GM21576 (cell line): ENCODE results near the gene MGAT5B.
"Not testable (repeated sequence)": the region's sequence is repeated elsewhere in the genome, so short reads cannot be mapped to it uniquely, and the experiment has no call there.

Source experiments
- ATAC-seq: cut with Tn5 transposase; IDR thresholded peaks from one replicate; pipeline ENCODE4 v1.9.1; 2021; ENCODE audit warnings: mild to moderate bottlenecking, moderate library complexity; ENCODE audit not compliant: unreplicated experiment

MGAT5B gene

GRCh38 chr17:76968707-76969597, 100.7 kb downstream of the MGAT5B start:
- ATAC-seq: no peak

GRCh38 chr17:76969598-76970172, 101.5 kb downstream of the MGAT5B start:
- ATAC-seq: no peak

- not testable (repeated sequence) for ATAC-seq
These were observed 102.0 kb downstream of the MGAT5B start for GRCh38 chr17:76970228-76970627.

GRCh38 chr17:76972046-76972641, 103.9 kb downstream of the MGAT5B start:
- ATAC-seq: no peak

GRCh38 chr17:76973040-76973439, 104.8 kb downstream of the MGAT5B start:
- ATAC-seq: no peak

- ATAC-seq: no peak
These were observed 106.5 kb downstream of the MGAT5B start for GRCh38 chr17:76974721-76975120.

- ATAC-seq: not testable (repeated sequence)
These were observed 109.8 kb downstream of the MGAT5B start for GRCh38 chr17:76978050-76978449.

GRCh38 chr17:76981545-76982295, 113.5 kb downstream of the MGAT5B start:
- no peak for ATAC-seq

GRCh38 chr17:76982408-76983074, 114.3 kb downstream of the MGAT5B start:
- ATAC-seq: no peak

- ATAC-seq: no peak
These were observed 115.0 kb downstream of the MGAT5B start for GRCh38 chr17:76983075-76983775.

GRCh38 chr17:76986365-76986764, 118.2 kb downstream of the MGAT5B start:
- no peak for ATAC-seq

- no peak for ATAC-seq
These were observed 119.4 kb downstream of the MGAT5B start for GRCh38 chr17:76987486-76988093.

- ATAC-seq: no peak
These were observed 120.6 kb downstream of the MGAT5B start for GRCh38 chr17:76988796-76989195.

GRCh38 chr17:76989519-76989918, 121.3 kb downstream of the MGAT5B start:
- no peak for ATAC-seq

GRCh38 chr17:76992891-76993290, 124.7 kb downstream of the MGAT5B start:
- no peak for ATAC-seq

GRCh38 chr17:76993651-76994050, 125.4 kb downstream of the MGAT5B start:
- no peak for ATAC-seq

- ATAC-seq: no peak
These were observed 126.0 kb downstream of the MGAT5B start for GRCh38 chr17:76994237-76994637.

- ATAC-seq: no peak
These were observed 127.3 kb downstream of the MGAT5B start for GRCh38 chr17:76995387-76996105.
